Activated CD8-positive, alpha-beta T cell treated with anti-CD3 and anti-CD28 coated beads for 36 hours (primary cell): ENCODE results near the gene CALCOCO2. TPM values are rescaled to one million over a fixed set of nuclear protein-coding genes. Genes with fewer than 3 reads are reported as not detected.
"Not testable (repeated sequence)": the region's sequence is repeated elsewhere in the genome, so short reads cannot be mapped to it uniquely, and the experiment has no call there.

Source experiments
- ATAC-seq: fragments of 200-7000 bp; cut with Tn5 transposase; one replicate; pipeline ENCODE4 v1.10.0; 2021; ENCODE audit warnings: mild to moderate bottlenecking, moderate library complexity
- CTCF ChIA-PET: fragments of 350-600 bp; sonication (Branson Sonifier 250); formaldehyde crosslinking; loops from one replicate; lab custom pipeline; 2021; ENCODE audit warnings: antibody characterized with exemption; lab: Charles Lee
- POLR2A ChIA-PET: fragments of 350-600 bp; sonication (Branson Sonifier 250); formaldehyde crosslinking; loops from one replicate; lab custom pipeline; 2021; ENCODE audit warnings: antibody characterized with exemption; lab: Charles Lee
- DNase-seq: peaks from one replicate; pipeline ENCODE4 v3.0.0-alpha.2; 2020
- H3K27ac Mint-ChIP-seq: one replicate; pipeline ENCODE4 v1.8.0; 2021; ENCODE audit warnings: mild to moderate bottlenecking, mixed read lengths
- H3K27me3 Mint-ChIP-seq: one replicate; pipeline ENCODE4 v1.8.0; 2021; ENCODE audit warnings: mixed read lengths
- H3K36me3 Mint-ChIP-seq: one replicate; pipeline ENCODE4 v1.8.0; 2021; ENCODE audit warnings: low read depth, mixed read lengths
- H3K4me1 Mint-ChIP-seq: one replicate; pipeline ENCODE4 v1.8.0; 2021; ENCODE audit warnings: low read depth, mixed read lengths
- H3K4me3 Mint-ChIP-seq: one replicate; pipeline ENCODE4 v1.8.0; 2021; ENCODE audit warnings: mild to moderate bottlenecking, moderate library complexity, mixed read lengths
- H3K9me3 Mint-ChIP-seq: one replicate; pipeline ENCODE4 v1.8.0; 2021; ENCODE audit warnings: mixed read lengths
- CTCF ChIP-seq: fragments of 200-600 bp; IDR thresholded peaks from one replicate; pipeline ENCODE4 v1.8.0; 2022; ENCODE audit warnings: antibody characterized with exemption, mild to moderate bottlenecking
- intact Hi-C: fragments of 100-400 bp; cut with micrococcal nuclease; formaldehyde crosslinking; loops from one replicate; pipeline ENCODE4 v1.10.0; 2022
- total RNA-seq, 2 experiments: library from RNA; stranded (reverse); gene quantifications; one replicate each; pipeline ENCODE4 v1.2.3, GENCODE V29; 2021

The CALCOCO2 gene
- total RNA-seq, 2 experiments from 2014 or later: 69.2 to 73.1 TPM

GRCh38 chr17:48792033-48792798 is 38.6 kb upstream of the CALCOCO2 start:
- no peaks in the 10 kb centered on the region for H3K36me3 Mint-ChIP-seq
- ChIA-PET POLR2A (no interaction called here), CTCF (interaction anchor here (1.3 to 6.6 kb wide), 7 partner anchors 11 to 240 kb away, joined by 4 to 83 read pairs (median 9); partner anchors contain the start of genes PRAC1 and PRAC2)
- no peak overlapping the region for H3K27ac Mint-ChIP-seq
- TF ChIP-seq CTCF: no peak
- H3K27me3 Mint-ChIP-seq: peaks cover 19% of the 10 kb centered on the region
- DNase-seq: no peak
- intact Hi-C loops: loop anchor here (5.0 kb wide), 1 partner anchor 115 kb away; no protein-coding TSS in a partner anchor
- no peak overlapping the region for H3K4me3 Mint-ChIP-seq
- peaks cover 11% of the 10 kb centered on the region for H3K4me1 Mint-ChIP-seq
- ATAC-seq: no peak
- H3K9me3 Mint-ChIP-seq: no peaks in the 10 kb centered on the region

GRCh38 chr17:48795444-48796162 is 35.2 kb upstream of the CALCOCO2 start:
- H3K27ac Mint-ChIP-seq: no peak overlapping the region
- peaks cover 11% of the 10 kb centered on the region for H3K4me1 Mint-ChIP-seq
- POLR2A ChIA-PET: no interaction called here
- intact Hi-C loops: no loop called here
- no peak overlapping the region for H3K4me3 Mint-ChIP-seq
- H3K9me3 Mint-ChIP-seq: no peaks in the 10 kb centered on the region
- CTCF ChIA-PET: interaction anchor here (1.2 to 1.6 kb wide), 4 partner anchors 9 to 117 kb away, joined by 3 to 6 read pairs (median 4); no protein-coding TSS in a partner anchor
- DNase-seq (no peak), ATAC-seq (no peak)
- no peaks in the 10 kb centered on the region for H3K36me3 Mint-ChIP-seq
- peaks cover 27% of the 10 kb centered on the region for H3K27me3 Mint-ChIP-seq
- no peak for TF ChIP-seq CTCF

- H3K4me3 Mint-ChIP-seq, ATAC-seq, H3K9me3 Mint-ChIP-seq, POLR2A ChIA-PET, DNase-seq, H3K36me3 Mint-ChIP-seq, H3K27ac Mint-ChIP-seq, intact Hi-C loops: not testable (repeated sequence)
- Mint-ChIP-seq H3K4me1 (peaks cover 11% of the 10 kb centered on the region), H3K27me3 (peaks cover 27% of the 10 kb centered on the region)
- CTCF ChIA-PET: interaction anchor here (1.2 to 1.6 kb wide), 5 partner anchors 9 to 118 kb away, joined by 3 to 9 read pairs (median 5); no protein-coding TSS in a partner anchor
These were observed 34.7 kb upstream of the CALCOCO2 start for GRCh38 chr17:48796163-48796522.

- DNase-seq (no peak), ATAC-seq (no peak)
- ChIA-PET POLR2A (interaction anchor here (1.2 kb wide), 1 partner anchor 9 kb away, joined by 3 read pairs; no protein-coding TSS in a partner anchor), CTCF (interaction anchor here (1.0 to 3.0 kb wide), 8 partner anchors 13 to 233 kb away, joined by 3 to 21 read pairs (median 4); no protein-coding TSS in a partner anchor)
- TF ChIP-seq CTCF: no peak
- Mint-ChIP-seq H3K27ac (no peak overlapping the region), H3K4me1 (no peaks in the 10 kb centered on the region), H3K9me3 (no peaks in the 10 kb centered on the region), H3K4me3 (no peak overlapping the region), H3K36me3 (no peaks in the 10 kb centered on the region), H3K27me3 (peaks cover 17% of the 10 kb centered on the region)
- intact Hi-C loops: no loop called here
These were observed 31.6 kb upstream of the CALCOCO2 start for GRCh38 chr17:48799069-48799723.

GRCh38 chr17:48800626-48801217 is 30.1 kb upstream of the CALCOCO2 start:
- TF ChIP-seq CTCF: no peak
- DNase-seq: no peak
- Mint-ChIP-seq H3K36me3 (no peaks in the 10 kb centered on the region), H3K4me3 (no peak overlapping the region), H3K9me3 (no peaks in the 10 kb centered on the region), H3K4me1 (no peaks in the 10 kb centered on the region), H3K27ac (no peak overlapping the region), H3K27me3 (peaks cover 17% of the 10 kb centered on the region)
- no peak for ATAC-seq
- POLR2A ChIA-PET: no interaction called here
- intact Hi-C loops: loop anchor here (10.0 kb wide), 1 partner anchor 234 kb away; no protein-coding TSS in a partner anchor
- CTCF ChIA-PET: interaction anchor here (3.0 kb wide), 1 partner anchor 79 kb away, joined by 21 read pairs; no protein-coding TSS in a partner anchor
